Immature natural killer cell (primary cell): ENCODE data around the gene TMEM9. TPM values are rescaled to one million over a fixed set of nuclear protein-coding genes. Genes with fewer than 3 reads are reported as not detected.

Source experiments
- DNase-seq, 3 donors: peaks; one replicate each; pipeline ENCODE4 v3.0.0; 2022; ENCODE audit warnings: mixed read lengths in 1 of 3
- H3K27ac Mint-ChIP-seq, 6 donors: one replicate each; pipeline ENCODE4 v1.8.0; 2020; ENCODE audit warnings: mixed read lengths in 6 of 6, mild to moderate bottlenecking in 5 of 6, inconsistent platforms in 4 of 6, moderate library complexity in 3 of 6
- H3K27me3 Mint-ChIP-seq, 3 donors: one replicate each; pipeline ENCODE4 v1.8.0; 2020 to 2021; ENCODE audit warnings: low read depth in 3 of 3, mild to moderate bottlenecking in 3 of 3, mixed read lengths in 3 of 3, moderate library complexity in 3 of 3, inconsistent platforms in 1 of 3
- H3K36me3 Mint-ChIP-seq, 3 donors: one replicate each; pipeline ENCODE4 v1.8.0; 2020; ENCODE audit warnings: mixed read lengths in 3 of 3, inconsistent platforms in 2 of 3, mild to moderate bottlenecking in 2 of 3
- H3K4me1 Mint-ChIP-seq, 2 donors: one replicate each; pipeline ENCODE4 v1.8.0; 2020; ENCODE audit warnings: inconsistent platforms in 2 of 2, mild to moderate bottlenecking in 2 of 2, mixed read lengths in 2 of 2, moderate library complexity in 1 of 2
- H3K4me3 Mint-ChIP-seq, 5 donors: one replicate each; pipeline ENCODE4 v1.8.0; 2020; ENCODE audit warnings: mild to moderate bottlenecking in 5 of 5, mixed read lengths in 5 of 5, inconsistent platforms in 3 of 5, moderate library complexity in 3 of 5
- H3K9me3 Mint-ChIP-seq, 6 donors: one replicate each; pipeline ENCODE4 v1.8.0; 2020; ENCODE audit warnings: mild to moderate bottlenecking in 6 of 6, mixed read lengths in 6 of 6, inconsistent platforms in 4 of 6, moderate library complexity in 3 of 6
- polyA plus RNA-seq, 3 donors: library from polyadenylated mRNA; unstranded; fragments of 300-500 nt; fragmentation: Illumina TruSeq; gene quantifications; one replicate each; pipeline ENCODE4 v1.2.3, GENCODE V29; 2021

TMEM9 gene
- polyA plus RNA-seq, 3 donors from 2014 or later, result 32.6 to 66.7 (median 38.9) TPM

- Mint-ChIP-seq H3K36me3 (peaks cover 27 to 48% (median 47%) of the 10 kb centered on the region in 3 donors), H3K27me3 (peaks cover 0 to 5% (median 0%) of the 10 kb centered on the region in 3 donors), H3K27ac (no peak overlapping the region), H3K4me1 (no peaks in the 10 kb centered on the region), H3K9me3 (no peaks in the 10 kb centered on the region), H3K4me3 (no peak overlapping the region)
- DNase-seq, result no peak
These were observed 7.5 kb downstream of the TMEM9 start for GRCh38 chr1:201146626-201147390.

- H3K9me3 Mint-ChIP-seq, result no peaks in the 10 kb centered on the region
These were observed 8.5 kb downstream of the TMEM9 start for GRCh38 chr1:201145816-201146215.

GRCh38 chr1:201145132-201145531 lies 9.1 kb downstream of the TMEM9 start:
- peaks cover 0 to 5% (median 0%) of the 10 kb centered on the region in 3 donors for H3K27me3 Mint-ChIP-seq
- peaks cover 27 to 50% (median 43%) of the 10 kb centered on the region in 3 donors for H3K36me3 Mint-ChIP-seq
- H3K27ac Mint-ChIP-seq, result no peak overlapping the region
- H3K4me3 Mint-ChIP-seq, result no peak overlapping the region
- no peaks in the 10 kb centered on the region for H3K9me3 Mint-ChIP-seq
- no peaks in the 10 kb centered on the region for H3K4me1 Mint-ChIP-seq
- no peak for DNase-seq

More at GRCh38 chr1:201145816-201146215, 8.5 kb downstream of the TMEM9 start:
- DNase-seq, result no peak
- Mint-ChIP-seq H3K36me3 (peaks cover 27 to 49% (median 44%) of the 10 kb centered on the region in 3 donors), H3K27ac (no peak overlapping the region), H3K4me3 (no peak overlapping the region), H3K27me3 (peaks cover 0 to 5% (median 0%) of the 10 kb centered on the region in 3 donors), H3K4me1 (no peaks in the 10 kb centered on the region)

GRCh38 chr1:201144701-201145100 lies 9.6 kb downstream of the TMEM9 start:
- Mint-ChIP-seq H3K9me3 (no peaks in the 10 kb centered on the region), H3K27ac (no peak overlapping the region), H3K36me3 (peaks cover 27 to 50% (median 43%) of the 10 kb centered on the region in 3 donors), H3K27me3 (peaks cover 0 to 5% (median 0%) of the 10 kb centered on the region in 3 donors), H3K4me3 (no peak overlapping the region), H3K4me1 (no peaks in the 10 kb centered on the region)
- no peak for DNase-seq

GRCh38 chr1:201143726-201144635 lies 10.3 kb downstream of the TMEM9 start:
- Mint-ChIP-seq H3K27me3 (peaks cover 0 to 5% (median 0%) of the 10 kb centered on the region in 3 donors), H3K36me3 (peaks cover 22 to 47% (median 43%) of the 10 kb centered on the region in 3 donors), H3K27ac (peak overlapping the region in 1 of 6 donors; percentile 18), H3K4me1 (no peaks in the 10 kb centered on the region), H3K9me3 (no peaks in the 10 kb centered on the region), H3K4me3 (no peak overlapping the region)
- no peak for DNase-seq

- no peaks in the 10 kb centered on the region for H3K9me3 Mint-ChIP-seq
- no peaks in the 10 kb centered on the region for H3K4me1 Mint-ChIP-seq
- no peak overlapping the region for H3K27ac Mint-ChIP-seq
These were observed 11.2 kb downstream of the TMEM9 start for GRCh38 chr1:201142849-201143725.

GRCh38 chr1:201142011-201142848 lies 12.0 kb downstream of the TMEM9 start:
- no peak overlapping the region for H3K4me3 Mint-ChIP-seq
- H3K4me1 Mint-ChIP-seq, result no peaks in the 10 kb centered on the region
- no peak overlapping the region for H3K27ac Mint-ChIP-seq
- DNase-seq, result no peak
- no peaks in the 10 kb centered on the region for H3K9me3 Mint-ChIP-seq
- peaks cover 0 to 5% (median 0%) of the 10 kb centered on the region in 3 donors for H3K27me3 Mint-ChIP-seq
- peaks cover 18 to 38% (median 38%) of the 10 kb centered on the region in 3 donors for H3K36me3 Mint-ChIP-seq

More at GRCh38 chr1:201142849-201143725, 11.2 kb downstream of the TMEM9 start:
- Mint-ChIP-seq H3K4me3 (no peak overlapping the region), H3K36me3 (peaks cover 20 to 44% (median 43%) of the 10 kb centered on the region in 3 donors), H3K27me3 (peaks cover 0 to 5% (median 0%) of the 10 kb centered on the region in 3 donors)
- DNase-seq, result no peak

GRCh38 chr1:201141418-201141817 lies 12.9 kb downstream of the TMEM9 start:
- no peak for DNase-seq
- Mint-ChIP-seq H3K36me3 (peaks cover 13 to 34% (median 34%) of the 10 kb centered on the region in 3 donors), H3K9me3 (no peaks in the 10 kb centered on the region), H3K27ac (no peak overlapping the region), H3K4me1 (no peaks in the 10 kb centered on the region), H3K4me3 (no peak overlapping the region), H3K27me3 (peaks cover 0 to 5% (median 0%) of the 10 kb centered on the region in 3 donors)

- no peak overlapping the region for H3K27ac Mint-ChIP-seq
- peaks cover 8 to 34% (median 31%) of the 10 kb centered on the region in 3 donors for H3K36me3 Mint-ChIP-seq
- H3K4me3 Mint-ChIP-seq, result no peak overlapping the region
- H3K9me3 Mint-ChIP-seq, result no peaks in the 10 kb centered on the region
- H3K4me1 Mint-ChIP-seq, result no peaks in the 10 kb centered on the region
- peaks cover 0 to 5% (median 0%) of the 10 kb centered on the region in 3 donors for H3K27me3 Mint-ChIP-seq
- no peak for DNase-seq
These were observed 13.4 kb downstream of the TMEM9 start for GRCh38 chr1:201140941-201141260.

GRCh38 chr1:201140235-201140940 lies 13.9 kb downstream of the TMEM9 start:
- no peak overlapping the region for H3K4me3 Mint-ChIP-seq
- H3K27ac Mint-ChIP-seq, result no peak overlapping the region
- no peaks in the 10 kb centered on the region for H3K9me3 Mint-ChIP-seq
- H3K27me3 Mint-ChIP-seq, result peaks cover 0 to 5% (median 0%) of the 10 kb centered on the region in 3 donors
- no peak for DNase-seq
- peaks cover 11 to 34% (median 27%) of the 10 kb centered on the region in 3 donors for H3K36me3 Mint-ChIP-seq
- H3K4me1 Mint-ChIP-seq, result no peaks in the 10 kb centered on the region

GRCh38 chr1:201139756-201140155 lies 14.5 kb downstream of the TMEM9 start:
- Mint-ChIP-seq H3K4me3 (no peak overlapping the region), H3K36me3 (peaks cover 11 to 33% (median 20%) of the 10 kb centered on the region in 3 donors), H3K4me1 (no peaks in the 10 kb centered on the region), H3K27ac (no peak overlapping the region), H3K9me3 (no peaks in the 10 kb centered on the region), H3K27me3 (peaks cover 0 to 1% (median 0%) of the 10 kb centered on the region in 3 donors)
- no peak for DNase-seq

GRCh38 chr1:201139306-201139705 lies 15.0 kb downstream of the TMEM9 start:
- peaks cover 11 to 31% (median 19%) of the 10 kb centered on the region in 3 donors for H3K36me3 Mint-ChIP-seq

More at GRCh38 chr1:201139306-201139705, 15.0 kb downstream of the TMEM9 start:
- Mint-ChIP-seq H3K9me3 (no peaks in the 10 kb centered on the region), H3K27me3 (no peaks in the 10 kb centered on the region), H3K4me1 (no peaks in the 10 kb centered on the region), H3K27ac (no peak overlapping the region), H3K4me3 (no peak overlapping the region)
- DNase-seq, result no peak
